GM12878 (cell line): Measurements from ENCODE around the gene SPG7. TPM values are rescaled to one million over a fixed set of nuclear protein-coding genes. Genes with fewer than 3 reads are reported as not detected.

Experiments used
- ATF2 ChIP-seq: IDR thresholded peaks from 2 replicates; pipeline ENCODE4 v1.6.1; 2012; ENCODE audit warnings: low read length, inconsistent platforms
- CBFB ChIP-seq: IDR thresholded peaks from 2 replicates; pipeline ENCODE4 v1.6.1; 2016; ENCODE audit warnings: antibody characterized with exemption, low read depth
- ESRRA ChIP-seq: IDR thresholded peaks from 2 replicates; pipeline ENCODE4 v1.6.1; 2012; ENCODE audit warnings: mild to moderate bottlenecking, low read length, improper control_type of control experiment
- FOS ChIP-seq: IDR thresholded peaks from 3 replicates; pipeline ENCODE4 v1.6.1; 2011; ENCODE audit warnings: borderline replicate concordance; ENCODE audit not compliant: insufficient read length; ENCODE audit errors: extremely low read depth
- HDGF ChIP-seq: fragments of 450-650 bp; IDR thresholded peaks from 2 replicates; pipeline ENCODE4 v1.6.1; 2016; ENCODE audit warnings: antibody characterized with exemption
- IRF4 ChIP-seq: IDR thresholded peaks from 2 replicates; pipeline ENCODE4 v1.6.1; 2011; ENCODE audit warnings: low read depth, low read length
- LARP7 ChIP-seq: fragments of 450-650 bp; IDR thresholded peaks from 2 replicates; pipeline ENCODE4 v1.6.1; 2017; ENCODE audit warnings: mild to moderate bottlenecking
- MTA3 ChIP-seq: IDR thresholded peaks from 2 replicates; pipeline ENCODE4 v1.6.1; 2012; ENCODE audit warnings: low read length, inconsistent platforms, borderline replicate concordance
- NBN ChIP-seq: fragments of 450-650 bp; IDR thresholded peaks from 2 replicates; pipeline ENCODE4 v1.6.1; 2016
- NFYA ChIP-seq: IDR thresholded peaks from 2 replicates; pipeline ENCODE4 v1.6.1; 2011; ENCODE audit warnings: low read depth, mild to moderate bottlenecking, low read length, improper control_type of control experiment, borderline replicate concordance
- PKNOX1 ChIP-seq: fragments of 450-650 bp; IDR thresholded peaks from 2 replicates; pipeline ENCODE4 v1.6.1; 2016; ENCODE audit warnings: mild to moderate bottlenecking
- POLR2A ChIP-seq: IDR thresholded peaks from 2 replicates; pipeline ENCODE4 v1.6.1; 2011; ENCODE audit warnings: low read depth, mild to moderate bottlenecking, low read length
- POU2F2 ChIP-seq: IDR thresholded peaks from 3 replicates; pipeline ENCODE4 v1.6.1; 2011; ENCODE audit warnings: low read depth, mild to moderate bottlenecking, low read length, borderline replicate concordance
- RAD51 ChIP-seq: fragments of 450-650 bp; IDR thresholded peaks from 2 replicates; pipeline ENCODE4 v1.6.1; 2016; ENCODE audit warnings: moderate library complexity, mild to moderate bottlenecking, inconsistent platforms
- RELB ChIP-seq: fragments of 450-650 bp; IDR thresholded peaks from 2 replicates; pipeline ENCODE4 v1.6.1; 2017; ENCODE audit warnings: low read depth, mild to moderate bottlenecking, moderate library complexity
- SP1 ChIP-seq: IDR thresholded peaks from one replicate; pipeline ENCODE4 v1.6.1; 2011; ENCODE audit warnings: low read depth, low read length
- SREBF2 ChIP-seq: IDR thresholded peaks from 2 replicates; pipeline ENCODE4 v1.6.1; 2012; ENCODE audit warnings: mild to moderate bottlenecking, low read length
- SUPT20H ChIP-seq: IDR thresholded peaks from 2 replicates; pipeline ENCODE4 v1.6.1; 2011; ENCODE audit warnings: low read depth, mild to moderate bottlenecking, low read length, moderate library complexity, borderline replicate concordance; ENCODE audit not compliant: control insufficient read depth
- TBL1XR1 ChIP-seq: IDR thresholded peaks from 2 replicates; pipeline ENCODE4 v1.6.1; 2012; ENCODE audit warnings: low read depth, low read length, improper control_type of control experiment
- TCF7 ChIP-seq: IDR thresholded peaks from 2 replicates; pipeline ENCODE4 v1.6.1; 2014; ENCODE audit warnings: antibody characterized with exemption, borderline replicate concordance
- USF1 ChIP-seq: IDR thresholded peaks from 2 replicates; pipeline ENCODE4 v1.6.1; 2011; ENCODE audit warnings: borderline replicate concordance, low read depth, mild to moderate bottlenecking, moderate library complexity, mixed read lengths, low read length; ENCODE audit not compliant: insufficient read depth; ENCODE audit errors: extremely low read length
- polyA plus RNA-seq, 11 experiments: library from polyadenylated mRNA; depleted of rRNA in 4 of 11; unstranded in 6 of 11; stranded (reverse) in 5 of 11; fragments of >200 nt; fragmentation: Nextera tagmentation in 4 of 11; fragmentation: Illumina TruSeq in 1 of 11; extraction: Ambion mirVana in 4 of 11; extraction: Trizol in 1 of 11; gene quantifications; 1 replicate in 1 of 11; 2 replicates in 10 of 11; pipeline versions ENCODE4 v1.2.1 to v1.2.3, GENCODE V29; 2011 to 2016; ENCODE audit warnings: inconsistent platforms in 2 of 11, missing spikeins in 2 of 11, low read depth in 1 of 11
- total RNA-seq, 4 experiments: library from RNA; depleted of rRNA in 3 of 4; stranded (reverse); fragments of >200 nt in 3 of 4; fragmentation: Illumina TruSeq in 1 of 4; extraction: Trizol in 1 of 4; gene quantifications; 2 replicates each; pipeline versions ENCODE4 v1.2.1 to v1.2.3, GENCODE V29; 2013 to 2021
- TF ChIP-seq, protein P1 (sequence below): fragments of 450-650 bp; formaldehyde crosslinking; IDR thresholded peaks from 2 replicates; pipeline ENCODE4 v1.5.0; 2022; ENCODE audit warnings: mild to moderate bottlenecking, missing genetic modification characterization
- TF ChIP-seq, protein P2 (sequence below): IDR thresholded peaks from 2 replicates; pipeline ENCODE4 v1.6.1; 2012; ENCODE audit warnings: low read depth, low read length, improper control_type of control experiment

SPG7 gene
- total and polyA plus RNA-seq, 10 of the 15 experiments (the other 5 are each of a cell fraction or from before 2014, with no cell fraction given) = 5.9 to 75.9 (median 52.5) TPM

DNA sequence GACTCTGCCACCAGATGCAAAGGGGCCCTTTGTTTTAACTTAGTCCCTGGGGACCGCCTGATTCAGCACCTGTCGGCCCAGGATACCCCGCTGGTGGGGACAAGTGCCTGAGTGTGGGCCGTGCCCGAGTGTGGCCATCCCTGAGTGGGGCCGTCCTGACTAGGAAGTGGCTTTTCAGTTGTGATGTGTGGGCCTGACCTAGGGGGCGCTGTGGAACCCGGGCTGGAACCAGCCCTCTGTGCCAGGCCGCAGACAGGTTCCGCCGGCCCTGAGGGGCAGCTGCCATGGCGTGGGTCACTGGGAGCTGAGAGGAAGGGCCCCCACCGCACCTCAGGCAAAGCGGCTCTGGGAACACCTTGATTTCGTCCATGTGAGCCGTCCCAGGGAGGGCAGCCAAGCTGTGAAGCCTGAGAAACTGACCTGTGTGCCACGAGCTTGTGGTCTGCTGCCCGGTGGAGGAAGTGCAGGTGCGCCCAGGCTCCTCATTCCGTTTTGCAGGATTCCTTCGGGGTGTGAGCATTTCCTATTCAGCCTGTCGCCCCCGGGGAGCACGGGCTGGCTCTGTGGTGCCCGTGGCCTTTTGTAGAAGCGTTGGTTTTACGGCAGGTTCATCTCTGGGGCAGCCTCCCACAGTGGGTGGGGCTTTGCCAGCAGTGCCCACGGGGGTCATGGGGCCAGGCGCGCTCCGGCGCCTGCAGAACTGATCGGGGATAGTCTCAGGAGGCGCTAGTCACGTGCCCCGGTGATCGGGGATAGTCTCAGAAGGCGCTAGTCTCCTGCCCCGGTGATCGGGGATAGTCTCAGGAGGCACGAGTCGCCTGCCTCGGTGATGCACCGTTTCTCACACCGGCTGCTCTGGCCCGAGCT, 57.5 kb downstream of the SPG7 start (continued):
- TF ChIP-seq RELB (no peak), ESRRA (no peak), HDGF (no peak), ATF2 (no peak), PKNOX1 (no peak), SP1 (no peak), TBL1XR1 (0 out of 2 replicates have a peak, but pooled peaks have one; percentile 13), TCF7 (no peak), USF1 (peak; percentile 84), MTA3 (peak; percentile 52), CBFB (peak; percentile 40; the same call in 1 of the 2 replicates), IRF4 (no peak), NBN (no peak), SUPT20H (no peak), POU2F2 (no peak), POLR2A (peak; percentile 77), NFYA (no peak), SREBF2 (no peak), LARP7 (peak; percentile 46; the same call in 1 of the 2 replicates), RAD51 (peak; percentile 95), FOS (no peak)
- TF ChIP-seq, protein P1, sequence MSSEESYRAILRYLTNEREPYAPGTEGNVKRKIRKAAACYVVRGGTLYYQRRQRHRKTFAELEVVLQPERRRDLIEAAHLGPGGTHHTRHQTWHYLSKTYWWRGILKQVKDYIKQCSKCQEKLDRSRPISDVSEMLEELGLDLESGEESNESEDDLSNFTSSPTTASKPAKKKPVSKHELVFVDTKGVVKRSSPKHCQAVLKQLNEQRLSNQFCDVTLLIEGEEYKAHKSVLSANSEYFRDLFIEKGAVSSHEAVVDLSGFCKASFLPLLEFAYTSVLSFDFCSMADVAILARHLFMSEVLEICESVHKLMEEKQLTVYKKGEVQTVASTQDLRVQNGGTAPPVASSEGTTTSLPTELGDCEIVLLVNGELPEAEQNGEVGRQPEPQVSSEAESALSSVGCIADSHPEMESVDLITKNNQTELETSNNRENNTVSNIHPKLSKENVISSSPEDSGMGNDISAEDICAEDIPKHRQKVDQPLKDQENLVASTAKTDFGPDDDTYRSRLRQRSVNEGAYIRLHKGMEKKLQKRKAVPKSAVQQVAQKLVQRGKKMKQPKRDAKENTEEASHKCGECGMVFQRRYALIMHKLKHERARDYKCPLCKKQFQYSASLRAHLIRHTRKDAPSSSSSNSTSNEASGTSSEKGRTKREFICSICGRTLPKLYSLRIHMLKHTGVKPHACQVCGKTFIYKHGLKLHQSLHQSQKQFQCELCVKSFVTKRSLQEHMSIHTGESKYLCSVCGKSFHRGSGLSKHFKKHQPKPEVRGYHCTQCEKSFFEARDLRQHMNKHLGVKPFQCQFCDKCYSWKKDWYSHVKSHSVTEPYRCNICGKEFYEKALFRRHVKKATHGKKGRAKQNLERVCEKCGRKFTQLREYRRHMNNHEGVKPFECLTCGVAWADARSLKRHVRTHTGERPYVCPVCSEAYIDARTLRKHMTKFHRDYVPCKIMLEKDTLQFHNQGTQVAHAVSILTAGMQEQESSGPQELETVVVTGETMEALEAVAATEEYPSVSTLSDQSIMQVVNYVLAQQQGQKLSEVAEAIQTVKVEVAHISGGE = no peak; the same call in 1 of the 2 replicates
- TF ChIP-seq, protein P2, sequence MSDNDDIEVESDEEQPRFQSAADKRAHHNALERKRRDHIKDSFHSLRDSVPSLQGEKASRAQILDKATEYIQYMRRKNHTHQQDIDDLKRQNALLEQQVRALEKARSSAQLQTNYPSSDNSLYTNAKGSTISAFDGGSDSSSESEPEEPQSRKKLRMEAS = peak; percentile 24; the same call in 1 of the 2 replicates
